Omental fat pad (tissue), 4 donors: Measurements from ENCODE around the gene TSPAN17. TPM values are rescaled to one million over a fixed set of nuclear protein-coding genes. Genes with fewer than 3 reads are reported as not detected.

Experiments
- ATAC-seq: fragments of 150-250 bp; one replicate; pipeline ENCODE4 v1.9.1; 2016; ENCODE audit warnings: mild to moderate bottlenecking, moderate library complexity; ENCODE audit not compliant: low FRiP score
- DNase-seq: peaks from one replicate; pipeline ENCODE4 v3.0.0-alpha.2; 2019; ENCODE audit warnings: low spot score
- CTCF ChIP-seq, 3 donors: fragments of 450-650 bp; IDR thresholded peaks; one replicate each; pipeline ENCODE4 v1.5.1; 2016 to 2017; ENCODE audit warnings: antibody characterized with exemption in 3 of 3, mild to moderate bottlenecking in 3 of 3, moderate library complexity in 2 of 3
- total RNA-seq, 4 donors: library from RNA; depleted of rRNA; stranded (reverse); fragments of >200 nt; gene quantifications; one replicate each; pipeline ENCODE4 v1.1.0, GENCODE V29; 2016

Gene TSPAN17
- total RNA-seq, 4 donors from 2014 or later, result 8.9 to 16.9 (median 15.1) TPM

- ATAC-seq, result no peak
- DNase-seq, result no peak
- TF ChIP-seq CTCF (IDR thresholded peaks at IDR 0.05), result no peak
Measured at GRCh38 chr5:176690911-176691310, 43.6 kb downstream of the TSPAN17 start.

- DNase-seq, result no peak
- no peak for TF ChIP-seq CTCF (IDR thresholded peaks at IDR 0.05)
- no peak for ATAC-seq
Measured at GRCh38 chr5:176691524-176691923, 44.2 kb downstream of the TSPAN17 start.

- no peak for ATAC-seq
- DNase-seq, result no peak
- no peak for TF ChIP-seq CTCF (IDR thresholded peaks at IDR 0.05)
Measured at GRCh38 chr5:176692326-176692725, 45.0 kb downstream of the TSPAN17 start.

GRCh38 chr5:176692839-176693476 lies 45.7 kb downstream of the TSPAN17 start:
- no peak for DNase-seq
- no peak for ATAC-seq
- TF ChIP-seq CTCF (IDR thresholded peaks at IDR 0.05), result no peak

GRCh38 chr5:176693477-176693851 lies 46.2 kb downstream of the TSPAN17 start:
- DNase-seq, result no peak
- no peak for ATAC-seq
- no peak for TF ChIP-seq CTCF (IDR thresholded peaks at IDR 0.05)

- TF ChIP-seq CTCF (IDR thresholded peaks at IDR 0.05), result no peak
- DNase-seq (no peak), ATAC-seq (no peak)
Measured at GRCh38 chr5:176694146-176694545, 46.9 kb downstream of the TSPAN17 start.

GRCh38 chr5:176694631-176695030 lies 47.3 kb downstream of the TSPAN17 start:
- ATAC-seq (no peak), DNase-seq (no peak)

More at GRCh38 chr5:176694631-176695030, 47.3 kb downstream of the TSPAN17 start:
- TF ChIP-seq CTCF (IDR thresholded peaks at IDR 0.05), result no peak
